C1 segment of cervical spinal cord (tissue), 14 donors: ENCODE data around the gene GJB6.
"Not testable (repeated sequence)": the region's sequence is repeated elsewhere in the genome, so short reads cannot be mapped to it uniquely, and the experiment has no call there.

Experiments used
- DNase-seq, 14 donors: peaks; one replicate each; lab custom pipeline; 2025; lab: John Stamatoyannopoulos, UW

GJB6 gene

DNA sequence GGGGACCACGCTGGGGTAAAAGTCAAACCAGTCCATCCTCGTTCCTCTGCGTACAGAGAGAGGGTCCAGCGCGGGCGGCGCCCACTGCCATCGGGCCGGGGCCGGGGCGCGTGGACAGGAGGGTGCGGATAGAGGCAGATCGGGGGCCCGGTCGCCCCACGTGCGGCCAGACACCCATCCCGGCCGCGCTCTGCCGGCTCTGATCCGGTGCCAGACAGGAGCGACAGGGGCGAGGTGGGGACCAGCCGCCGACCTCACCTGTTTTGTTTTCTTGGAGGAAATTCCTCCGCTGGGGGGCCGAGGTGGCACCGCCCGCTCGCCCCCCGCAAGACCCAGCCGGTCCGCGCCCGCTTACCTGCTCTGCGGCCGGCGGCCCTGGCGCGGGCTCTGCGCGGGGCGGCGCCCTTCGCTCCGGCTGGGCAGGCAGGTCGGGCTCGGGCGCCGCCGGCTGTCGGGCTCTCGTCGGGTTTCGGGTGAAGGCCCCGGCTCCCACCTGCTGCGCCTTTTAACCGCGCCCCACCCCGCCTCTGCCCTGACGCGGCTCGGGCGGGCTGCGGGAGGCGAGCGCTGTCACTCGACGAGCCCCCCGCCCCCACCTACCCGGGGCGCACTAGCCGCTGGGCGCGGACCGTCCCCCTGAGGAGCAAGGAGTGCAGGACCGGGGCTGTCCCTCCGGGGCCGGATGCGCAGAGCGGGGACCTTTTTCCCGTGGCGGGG is at the start of gene GJB6:
Gene GJB6 (minus strand): TSS at position 481 of the 717 bp plus-strand sequence. CDS start 8,839 bp downstream, outside the sequence.
- no peak for DNase-seq

GRCh38 chr13:20276901-20277300 is 44.8 kb upstream of the GJB6 start:
- not testable (repeated sequence) for DNase-seq

GRCh38 chr13:20274466-20274865 is 42.3 kb upstream of the GJB6 start:
- DNase-seq = no peak

- no peak for DNase-seq
These were observed 40.6 kb upstream of the GJB6 start for GRCh38 chr13:20272588-20273171.

- DNase-seq = no peak
These were observed 40.0 kb upstream of the GJB6 start for GRCh38 chr13:20272104-20272503.

DNA sequence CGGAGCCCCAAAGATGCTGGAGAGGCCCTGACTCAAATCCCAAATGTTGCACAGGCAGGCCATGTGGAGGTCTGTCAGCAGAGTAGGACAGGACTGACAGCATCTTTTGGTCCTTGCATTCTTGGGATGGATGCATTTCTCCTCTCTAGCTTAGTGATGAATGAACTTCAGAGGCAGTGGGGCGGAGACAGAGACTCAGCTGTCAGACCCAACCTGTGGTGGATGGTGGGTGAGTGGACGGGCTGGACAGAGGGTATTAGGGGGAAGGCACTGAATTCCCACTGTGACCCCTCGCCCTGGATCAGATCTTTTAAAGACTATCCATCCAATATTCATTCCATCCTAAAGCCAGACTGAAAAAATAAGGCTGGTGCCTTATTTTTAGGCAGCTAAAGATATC is 39.3 kb upstream of the GJB6 start:
- no peak for DNase-seq

GRCh38 chr13:20270163-20270865 is 38.2 kb upstream of the GJB6 start:
- DNase-seq = no peak

DNA sequence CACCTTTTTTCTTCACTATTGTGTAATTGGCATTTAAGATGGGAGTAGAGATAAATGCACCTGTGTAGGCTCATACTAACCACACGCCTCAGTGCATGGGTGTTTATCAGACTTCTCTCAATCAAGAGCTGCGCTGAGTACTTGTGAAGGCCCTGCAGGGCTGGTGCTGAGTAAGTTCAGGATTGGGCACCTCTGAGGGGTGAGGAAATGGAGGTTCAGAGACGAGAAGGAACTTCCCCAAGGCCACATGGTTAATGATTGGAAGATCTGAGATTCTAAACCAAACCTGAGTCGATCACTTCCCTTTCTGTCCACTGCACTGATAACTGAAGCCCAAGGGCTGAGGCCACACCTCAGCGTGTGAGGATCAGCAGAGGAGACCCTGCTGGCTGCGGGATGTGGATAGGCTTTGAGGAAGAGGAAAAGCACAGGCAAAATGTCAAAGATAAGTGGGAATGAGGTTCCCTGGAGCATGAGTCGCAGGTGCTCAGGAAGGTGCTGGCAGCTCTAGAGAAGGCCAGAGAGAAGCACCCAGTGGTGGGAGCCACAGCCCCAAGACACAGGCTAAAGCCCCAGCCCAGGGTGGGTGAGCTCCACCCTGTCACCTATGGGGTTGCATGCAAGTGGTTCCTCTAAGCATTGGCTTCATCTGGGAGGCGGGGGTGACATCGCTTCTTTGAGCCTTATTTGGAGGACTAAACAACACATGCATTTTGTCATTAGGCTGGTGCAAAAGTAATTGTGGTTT is 32.3 kb upstream of the GJB6 start:
- no peak for DNase-seq

DNA sequence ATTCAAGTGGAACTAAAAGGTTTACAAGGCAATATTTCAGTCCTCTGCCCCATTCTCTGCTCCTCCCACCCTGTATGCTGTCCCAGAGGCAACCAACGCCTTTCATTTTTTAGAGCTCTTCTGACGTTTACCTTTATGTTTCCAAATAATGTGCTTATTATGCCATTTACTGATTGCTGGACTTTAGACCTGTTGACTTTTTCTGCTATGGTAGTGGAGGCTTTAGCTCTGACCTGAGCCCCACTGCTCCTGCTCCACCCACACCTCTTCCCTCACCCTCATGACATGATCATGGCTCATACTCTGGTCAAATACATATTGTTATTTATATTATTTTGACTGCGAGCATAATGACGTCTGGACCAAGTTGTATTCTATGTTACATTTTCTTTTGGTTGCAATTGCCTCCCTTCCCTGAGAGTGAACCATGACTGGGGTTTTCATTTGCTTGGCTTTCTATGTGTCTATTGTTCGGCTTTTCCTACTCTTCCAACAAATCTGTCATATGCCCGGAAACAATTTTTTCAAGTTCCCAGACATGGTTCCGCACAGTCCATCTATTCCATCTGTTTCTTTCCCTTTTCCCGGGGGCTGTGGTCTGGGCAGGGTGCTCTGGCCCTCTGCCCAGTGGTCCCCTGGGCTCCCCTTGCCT is 31.4 kb upstream of the GJB6 start:
- no peak for DNase-seq

GRCh38 chr13:20258963-20259288 is 26.8 kb upstream of the GJB6 start:
- DNase-seq = no peak

DNA sequence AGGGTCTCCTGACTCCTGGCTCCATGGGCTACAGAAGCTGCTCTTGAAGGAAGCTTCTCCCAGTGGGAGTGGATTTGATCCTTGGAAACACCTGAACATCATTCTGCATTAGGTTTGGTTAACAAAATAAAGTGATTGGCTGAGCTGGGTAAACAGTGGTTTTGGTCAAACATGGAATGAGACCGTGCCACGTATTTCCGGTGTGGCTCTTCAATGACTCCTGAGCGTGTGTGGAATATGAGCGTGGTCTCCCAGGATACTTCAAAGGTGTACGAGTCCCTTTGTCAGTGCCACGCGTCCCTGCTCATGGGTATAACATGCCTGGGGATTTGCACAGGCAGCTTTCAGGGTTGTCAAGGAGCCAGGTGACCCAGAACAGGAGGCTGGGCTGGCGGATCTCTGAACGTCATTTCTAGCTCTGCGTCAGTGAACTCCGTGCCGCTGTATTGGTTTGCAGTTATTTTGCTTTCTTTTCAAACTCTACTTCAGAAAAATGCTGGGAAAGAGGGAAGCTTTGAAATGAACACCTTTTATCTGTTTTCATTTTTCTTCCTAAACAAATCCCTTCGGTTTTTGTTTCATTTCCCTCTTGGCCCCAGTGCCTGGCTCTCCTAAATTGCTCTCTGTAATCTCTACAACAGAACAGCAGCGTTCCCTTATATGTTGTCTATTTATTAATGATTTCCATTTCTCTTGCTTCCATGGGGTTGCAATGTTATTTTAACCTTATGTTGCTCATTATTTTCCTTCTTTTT is 26.3 kb upstream of the GJB6 start:
- DNase-seq = no peak

DNA sequence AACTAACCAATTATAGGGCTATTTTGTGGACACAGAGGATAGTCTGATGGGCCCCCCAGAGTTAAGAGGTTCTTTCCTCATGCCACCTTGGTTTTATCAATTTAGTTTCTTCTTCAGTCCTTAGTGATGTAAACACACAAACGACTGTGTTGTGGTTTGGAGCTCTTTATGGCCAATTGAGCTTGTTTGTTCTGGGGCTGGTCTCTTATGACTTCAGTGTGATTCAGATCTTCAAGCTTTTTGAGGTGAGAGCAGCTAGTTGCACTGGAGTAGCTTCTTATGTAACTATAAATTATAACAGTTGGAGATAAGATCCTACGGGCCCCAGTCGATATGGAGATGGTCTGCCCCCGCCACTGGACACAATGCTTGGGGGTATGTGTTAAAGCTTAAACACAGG is 22.0 kb upstream of the GJB6 start:
- DNase-seq = no peak

- DNase-seq = no peak
These were observed 17.8 kb upstream of the GJB6 start for GRCh38 chr13:20249913-20250312.

- no peak for DNase-seq
These were observed 15.8 kb upstream of the GJB6 start for GRCh38 chr13:20247963-20248362.

DNA sequence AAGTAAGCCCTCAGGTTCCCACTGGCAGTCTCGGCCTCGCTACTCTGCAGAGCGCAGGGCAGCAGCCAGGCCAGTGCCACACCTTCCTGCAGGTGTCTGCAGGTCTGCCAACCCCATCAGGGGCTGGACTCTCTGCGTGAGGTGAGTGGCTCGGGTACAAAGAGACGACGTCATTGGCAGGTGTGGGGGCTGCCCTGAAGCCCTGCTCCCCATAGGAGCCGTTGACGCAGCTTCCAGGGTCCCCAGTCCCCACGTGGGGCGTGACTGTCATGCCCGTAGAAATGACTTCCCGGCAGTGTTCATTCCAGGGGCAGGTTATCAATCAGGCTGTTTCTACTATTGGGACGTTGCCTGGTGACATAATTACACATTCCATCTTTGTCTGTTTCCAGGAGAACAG is 15.3 kb upstream of the GJB6 start:
- no peak for DNase-seq

DNA sequence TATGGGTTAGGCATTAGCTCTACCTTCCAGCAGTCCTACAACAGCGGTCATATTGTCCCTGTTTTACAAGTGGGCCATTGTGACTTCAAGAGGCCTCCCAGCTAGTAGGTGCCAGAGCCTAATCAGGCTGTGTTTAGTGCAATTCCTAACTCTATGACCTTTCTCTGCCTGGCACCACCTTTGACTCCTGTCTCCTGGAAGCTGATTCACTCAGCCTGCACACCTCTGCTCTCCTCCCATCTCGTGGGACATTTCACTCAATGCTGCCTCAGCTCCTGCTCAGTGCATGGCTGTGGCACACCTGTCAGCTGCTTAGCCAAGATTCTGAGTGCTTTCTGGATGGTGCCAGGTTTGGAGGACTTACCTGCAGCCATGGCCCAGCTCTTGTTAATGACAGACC is 9.5 kb upstream of the GJB6 start:
- peak in 1 of 14 donors; percentile 1 for DNase-seq

DNA sequence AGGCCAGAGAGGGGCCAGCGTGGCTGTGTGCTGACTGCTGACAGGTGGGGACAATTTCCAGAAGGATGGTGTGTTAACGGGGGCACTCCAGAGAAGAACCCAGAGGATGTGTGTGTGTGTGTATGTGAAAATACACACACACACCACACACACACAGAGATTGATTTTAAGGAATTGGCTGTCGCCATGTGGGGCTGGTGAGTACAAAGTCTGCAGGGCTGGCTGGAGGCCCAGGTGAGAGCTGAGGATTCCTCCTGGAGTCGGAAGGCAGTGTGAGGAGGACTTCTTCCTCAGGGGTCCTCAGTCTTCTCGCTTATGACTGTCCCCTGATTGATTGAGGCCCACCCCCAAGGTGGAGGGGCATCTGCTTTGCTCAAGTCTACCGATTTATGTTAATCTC is 7.6 kb upstream of the GJB6 start:
- no peak for DNase-seq

DNA sequence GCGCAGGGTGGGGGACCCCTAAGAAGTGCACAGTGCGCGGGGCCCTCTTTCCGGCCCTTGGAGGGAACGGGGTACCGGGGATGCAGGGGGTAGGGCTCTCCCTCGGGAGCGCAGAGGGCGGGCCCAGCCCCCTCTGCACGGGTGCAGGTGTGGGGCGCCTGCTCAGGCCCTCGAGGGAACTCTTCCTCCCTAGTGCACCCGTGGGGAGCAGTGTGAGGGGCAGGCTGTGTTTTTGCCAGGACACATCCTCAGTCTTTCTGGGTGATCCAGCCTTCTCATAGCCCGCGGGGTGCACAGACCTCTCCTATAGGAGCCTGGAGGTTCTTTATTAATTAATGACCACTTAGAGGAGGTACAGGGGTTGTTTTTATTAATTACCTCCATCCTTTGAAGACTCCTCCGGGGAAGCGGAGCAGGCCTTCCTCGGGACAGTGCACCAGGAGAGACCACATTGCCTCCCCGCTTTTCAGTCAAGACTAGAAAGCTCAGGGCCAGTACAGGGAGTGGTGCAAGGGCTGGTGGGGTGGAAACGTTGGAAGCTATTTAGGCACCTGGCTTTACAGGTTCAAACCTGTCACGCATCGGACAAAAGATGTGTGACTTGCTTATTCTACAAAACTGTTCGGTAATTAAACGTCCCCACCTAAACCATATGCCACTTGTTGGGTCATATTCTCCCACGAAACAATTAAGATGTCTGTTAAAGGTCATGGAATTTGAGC is 598 bp upstream of the GJB6 start:
- DNase-seq = no peak

GRCh38 chr13:20230913-20231838 is 943 bp downstream of the GJB6 start:
- peak in 1 of 14 donors; percentile 2 for DNase-seq
